A673 (cell line): ENCODE measurements around the gene TPGS1. TPM values are rescaled to one million over a fixed set of nuclear protein-coding genes. Genes with fewer than 3 reads are reported as not detected.

Source experiments
- BruUV-seq: library from RNA; stranded (reverse); fragments of 400-500 nt; replicated peaks from 2 replicates; lab custom pipeline; 2021; lab: Mats Ljungman, UMichigan
- CTCF ChIA-PET: fragments of 300-600 bp; sonication (Branson Sonifier 250); formaldehyde crosslinking; loops from one replicate; lab custom pipeline; 2022; ENCODE audit warnings: antibody characterized with exemption; lab: Charles Lee
- POLR2A ChIA-PET: fragments of 300-600 bp; sonication (Branson Sonifier 250); formaldehyde crosslinking; loops from one replicate; lab custom pipeline; 2022; ENCODE audit warnings: antibody characterized with exemption; ENCODE audit not compliant: low non-redundant PET; lab: Charles Lee
- DNase-seq: peaks from one replicate; pipeline ENCODE4 v3.0.0-alpha.2; 2015; ENCODE audit warnings: low spot score
- H3K27ac ChIP-seq: fragments of 200-600 bp; sonication (generic); 2 replicates; pipeline ENCODE4 v1.5.1; 2016; ENCODE audit warnings: mixed run types, low read depth, mild to moderate bottlenecking, mixed read lengths, antibody characterized with exemption, low read length; ENCODE audit not compliant: poor library complexity, severe bottlenecking
- H3K27me3 ChIP-seq: fragments of 200-600 bp; sonication (generic); replicated peaks from 2 replicates; pipeline ENCODE4 v1.6.1; 2017; ENCODE audit warnings: mixed run types, low read depth, mild to moderate bottlenecking, mixed read lengths, antibody characterized with exemption, low read length; ENCODE audit not compliant: insufficient read depth, poor library complexity
- H3K36me3 ChIP-seq: fragments of 200-600 bp; sonication (generic); 2 replicates; pipeline ENCODE4 v1.6.1; 2016; ENCODE audit warnings: mixed run types, mild to moderate bottlenecking, mixed read lengths, antibody characterized with exemption, low read length; ENCODE audit not compliant: insufficient read depth, poor library complexity, severe bottlenecking
- H3K4me1 ChIP-seq: fragments of 200-600 bp; sonication (generic); 2 replicates; pipeline ENCODE4 v1.6.1; 2017; ENCODE audit warnings: mixed run types, mild to moderate bottlenecking, mixed read lengths, antibody characterized with exemption, low read length; ENCODE audit not compliant: insufficient read depth, poor library complexity, severe bottlenecking
- H3K4me3 ChIP-seq: fragments of 200-600 bp; sonication (generic); 2 replicates; pipeline ENCODE4 v1.5.1; 2016; ENCODE audit warnings: low read depth, mixed run types, mild to moderate bottlenecking, mixed read lengths, low read length; ENCODE audit not compliant: poor library complexity, severe bottlenecking
- H3K9me3 ChIP-seq: fragments of 200-600 bp; sonication (generic); 2 replicates; pipeline ENCODE4 v1.6.1; 2016; ENCODE audit warnings: mixed run types, low read depth, mild to moderate bottlenecking, mixed read lengths, antibody characterized with exemption, low read length; ENCODE audit not compliant: poor library complexity, severe bottlenecking
- EZH2 ChIP-seq: fragments of 200-600 bp; sonication (generic); IDR thresholded peaks from 2 replicates; pipeline ENCODE4 v1.6.1; 2017; ENCODE audit warnings: borderline replicate concordance, low read depth, mild to moderate bottlenecking, mixed read lengths, antibody characterized with exemption, low read length; ENCODE audit not compliant: poor library complexity, severe bottlenecking
- intact Hi-C: fragments of 100-400 bp; cut with micrococcal nuclease; formaldehyde crosslinking; loops from one replicate; pipeline ENCODE4 v1.10.0; 2022; ENCODE audit not compliant: unreplicated experiment
- total RNA-seq: library from RNA; stranded (reverse); gene quantifications from 2 replicates; pipeline ENCODE4 v1.2.3, GENCODE V29; 2021
- TF ChIP-seq, protein P1 (sequence below): fragments of 300-800, 200-600 bp; sonication (generic); conservative IDR thresholded peaks from 2 replicates; pipeline ENCODE4 v1.5.1; 2017; ENCODE audit warnings: low read depth, mild to moderate bottlenecking, antibody characterized with exemption, low read length, moderate library complexity, mixed read lengths

Gene TPGS1
- total RNA-seq, 1 experiment from 2014 or later, result 22.2 TPM

DNA sequence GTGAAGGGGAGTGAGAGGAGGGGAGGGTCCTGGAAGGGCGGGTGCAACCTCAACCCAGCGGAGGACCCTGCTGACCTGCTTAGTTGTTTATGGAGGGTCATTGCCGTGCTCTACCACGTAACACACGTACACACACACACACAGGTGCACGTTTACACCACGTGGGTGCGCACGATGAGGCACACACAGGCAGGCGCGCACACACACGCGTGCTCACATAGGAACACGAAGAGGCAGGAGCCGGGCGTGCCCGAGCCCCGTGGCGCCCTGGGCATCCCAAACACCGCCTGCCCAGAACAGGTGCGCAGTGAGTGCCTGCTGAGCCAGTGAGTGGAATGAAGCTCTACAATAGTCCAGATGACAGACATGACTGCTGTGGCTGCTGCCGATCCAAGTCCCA, 22.2 kb upstream of the TPGS1 start:
- no peak overlapping the region for H3K4me3 ChIP-seq
- CTCF ChIA-PET, result no interaction called here
- TF ChIP-seq, protein P1, sequence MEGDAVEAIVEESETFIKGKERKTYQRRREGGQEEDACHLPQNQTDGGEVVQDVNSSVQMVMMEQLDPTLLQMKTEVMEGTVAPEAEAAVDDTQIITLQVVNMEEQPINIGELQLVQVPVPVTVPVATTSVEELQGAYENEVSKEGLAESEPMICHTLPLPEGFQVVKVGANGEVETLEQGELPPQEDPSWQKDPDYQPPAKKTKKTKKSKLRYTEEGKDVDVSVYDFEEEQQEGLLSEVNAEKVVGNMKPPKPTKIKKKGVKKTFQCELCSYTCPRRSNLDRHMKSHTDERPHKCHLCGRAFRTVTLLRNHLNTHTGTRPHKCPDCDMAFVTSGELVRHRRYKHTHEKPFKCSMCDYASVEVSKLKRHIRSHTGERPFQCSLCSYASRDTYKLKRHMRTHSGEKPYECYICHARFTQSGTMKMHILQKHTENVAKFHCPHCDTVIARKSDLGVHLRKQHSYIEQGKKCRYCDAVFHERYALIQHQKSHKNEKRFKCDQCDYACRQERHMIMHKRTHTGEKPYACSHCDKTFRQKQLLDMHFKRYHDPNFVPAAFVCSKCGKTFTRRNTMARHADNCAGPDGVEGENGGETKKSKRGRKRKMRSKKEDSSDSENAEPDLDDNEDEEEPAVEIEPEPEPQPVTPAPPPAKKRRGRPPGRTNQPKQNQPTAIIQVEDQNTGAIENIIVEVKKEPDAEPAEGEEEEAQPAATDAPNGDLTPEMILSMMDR, result no peak
- no peak for TF ChIP-seq EZH2
- POLR2A ChIA-PET, result no interaction called here
- no peak overlapping the region for H3K27ac ChIP-seq
- peaks cover 21% of the 10 kb centered on the region for H3K27me3 ChIP-seq
- no peaks in the 10 kb centered on the region for H3K9me3 ChIP-seq
- H3K4me1 ChIP-seq, result no peaks in the 10 kb centered on the region
- BruUV-seq, result no TSS peak
- DNase-seq, result no peak
- H3K36me3 ChIP-seq, result no peaks in the 10 kb centered on the region
- intact Hi-C loops, result loop anchor here (10.0 kb wide), 1 partner anchor 80 kb away; the partner anchor contains the start of gene C2CD4C

GRCh38 chr19:485583-486236, 21.6 kb upstream of the TPGS1 start:
- ChIA-PET CTCF (no interaction called here), POLR2A (no interaction called here)
- Histone ChIP-seq H3K36me3 (no peaks in the 10 kb centered on the region), H3K4me1 (no peaks in the 10 kb centered on the region), H3K4me3 (no peak overlapping the region), H3K9me3 (no peaks in the 10 kb centered on the region), H3K27ac (no peak overlapping the region), H3K27me3 (peaks cover 21% of the 10 kb centered on the region)
- BruUV-seq, result no TSS peak
- TF ChIP-seq, protein P1, result no peak
- peak; percentile 58 for TF ChIP-seq EZH2
- no peak for DNase-seq
- intact Hi-C loops, result loop anchor here (10.0 kb wide), 1 partner anchor 81 kb away; the partner anchor contains the start of gene C2CD4C

DNA sequence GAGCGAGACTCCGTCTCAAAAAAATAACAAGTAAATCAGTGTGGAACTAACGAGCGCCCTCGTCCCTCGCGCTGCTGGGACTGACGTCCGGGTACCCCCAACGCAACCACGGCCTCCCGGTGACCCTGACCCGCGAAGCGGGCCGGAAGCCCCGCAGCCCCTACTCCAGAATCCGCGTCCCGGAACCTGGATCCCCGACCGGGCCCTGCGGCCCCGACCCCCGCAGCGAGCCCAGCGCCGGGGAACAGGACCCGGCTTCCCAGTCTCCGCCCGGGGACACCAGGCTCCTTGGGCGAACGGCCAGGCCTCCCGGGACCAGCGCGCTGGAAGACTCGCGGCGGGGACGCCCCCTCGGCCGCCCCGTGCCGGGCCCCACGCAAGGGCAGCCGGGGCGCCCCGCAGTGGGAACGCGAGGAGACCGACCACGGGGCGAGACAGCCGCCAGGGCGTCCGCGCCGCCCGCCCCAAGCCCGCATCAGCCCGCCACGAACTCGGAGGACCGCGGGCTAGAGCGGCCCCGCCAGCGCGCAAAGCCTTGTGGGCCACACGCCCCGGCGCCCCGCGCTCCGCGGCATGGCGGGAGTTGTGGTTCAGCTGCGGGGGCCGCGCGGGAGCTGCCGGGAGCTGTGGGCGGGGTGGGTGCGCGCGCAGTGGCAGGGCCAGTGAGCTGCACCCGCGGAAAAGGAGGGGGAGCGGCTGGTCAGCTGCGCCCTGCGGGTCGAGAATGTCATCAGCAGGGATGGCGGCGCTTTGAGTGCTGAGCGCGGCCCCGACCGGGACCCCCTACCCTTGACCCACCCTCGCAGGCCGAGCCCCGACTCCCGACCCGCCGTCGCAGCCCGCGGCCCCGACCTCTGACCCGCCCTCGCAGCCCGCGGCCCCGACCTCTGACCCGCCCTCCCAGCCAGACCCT, 18.5 kb upstream of the TPGS1 start:
- Histone ChIP-seq H3K36me3 (no peaks in the 10 kb centered on the region), H3K9me3 (no peaks in the 10 kb centered on the region), H3K4me1 (no peaks in the 10 kb centered on the region), H3K27me3 (peaks cover 21% of the 10 kb centered on the region), H3K27ac (peak overlapping the region; percentile 96), H3K4me3 (peak overlapping the region; percentile 82)
- TSS peak; percentile 79 for BruUV-seq
- no peak for TF ChIP-seq EZH2
- TF ChIP-seq, protein P1, result no peak
- ChIA-PET POLR2A (no interaction called here), CTCF (no interaction called here)
- intact Hi-C loops, result loop anchor here (10.0 kb wide), 1 partner anchor 84 kb away; the partner anchor contains the start of gene C2CD4C
- DNase-seq, result peak; percentile 97
